Activated CD8-positive, alpha-beta T cell treated with anti-CD3 and anti-CD28 coated beads, Interleukin-2, amount 10 ng/mL, durations not matched to agents 7 days and 5 days (primary cell): ENCODE measurements around the gene TKFC. TPM values are rescaled to one million over a fixed set of nuclear protein-coding genes. Genes with fewer than 3 reads are reported as not detected.
A peak's percentile ranks its signal among the peaks of the same experiment; 100 is the strongest.

Source experiments
- ATAC-seq: fragments of 150-1000 bp; cut with Tn5 transposase; one replicate; pipeline ENCODE4 v1.10.0; 2021; ENCODE audit warnings: moderate library complexity
- CTCF ChIA-PET: fragments of 350-600 bp; sonication (Branson Sonifier 250); formaldehyde crosslinking; loops from one replicate; lab custom pipeline; 2021; ENCODE audit warnings: antibody characterized with exemption; lab: Charles Lee
- POLR2A ChIA-PET: fragments of 350-600 bp; sonication (Branson Sonifier 250); formaldehyde crosslinking; loops from one replicate; lab custom pipeline; 2021; ENCODE audit warnings: antibody characterized with exemption; lab: Charles Lee
- DNase-seq: peaks from one replicate; pipeline ENCODE4 v3.0.0-alpha.2; 2020
- H3K27ac Mint-ChIP-seq: one replicate; pipeline ENCODE4 v1.8.0; 2021; ENCODE audit warnings: mild to moderate bottlenecking, mixed read lengths
- H3K27me3 Mint-ChIP-seq: one replicate; pipeline ENCODE4 v1.8.0; 2021; ENCODE audit warnings: low read depth, mixed read lengths
- H3K36me3 Mint-ChIP-seq: one replicate; pipeline ENCODE4 v1.8.0; 2021; ENCODE audit warnings: low read depth, mixed read lengths
- H3K4me1 Mint-ChIP-seq: one replicate; pipeline ENCODE4 v1.8.0; 2021; ENCODE audit warnings: low read depth, mixed read lengths
- H3K4me3 Mint-ChIP-seq: one replicate; pipeline ENCODE4 v1.8.0; 2021; ENCODE audit warnings: mild to moderate bottlenecking, mixed read lengths
- H3K9me3 Mint-ChIP-seq: one replicate; pipeline ENCODE4 v1.8.0; 2022; ENCODE audit warnings: mixed read lengths; ENCODE audit not compliant: insufficient read depth
- total RNA-seq, 2 experiments: library from RNA; stranded (reverse); gene quantifications; one replicate each; pipeline ENCODE4 v1.2.3, GENCODE V29; 2021

The TKFC gene, protein sequence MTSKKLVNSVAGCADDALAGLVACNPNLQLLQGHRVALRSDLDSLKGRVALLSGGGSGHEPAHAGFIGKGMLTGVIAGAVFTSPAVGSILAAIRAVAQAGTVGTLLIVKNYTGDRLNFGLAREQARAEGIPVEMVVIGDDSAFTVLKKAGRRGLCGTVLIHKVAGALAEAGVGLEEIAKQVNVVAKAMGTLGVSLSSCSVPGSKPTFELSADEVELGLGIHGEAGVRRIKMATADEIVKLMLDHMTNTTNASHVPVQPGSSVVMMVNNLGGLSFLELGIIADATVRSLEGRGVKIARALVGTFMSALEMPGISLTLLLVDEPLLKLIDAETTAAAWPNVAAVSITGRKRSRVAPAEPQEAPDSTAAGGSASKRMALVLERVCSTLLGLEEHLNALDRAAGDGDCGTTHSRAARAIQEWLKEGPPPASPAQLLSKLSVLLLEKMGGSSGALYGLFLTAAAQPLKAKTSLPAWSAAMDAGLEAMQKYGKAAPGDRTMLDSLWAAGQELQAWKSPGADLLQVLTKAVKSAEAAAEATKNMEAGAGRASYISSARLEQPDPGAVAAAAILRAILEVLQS
- 10 to 100 TPM; 24.1 to 26.4 TPM for total RNA-seq

DNA sequence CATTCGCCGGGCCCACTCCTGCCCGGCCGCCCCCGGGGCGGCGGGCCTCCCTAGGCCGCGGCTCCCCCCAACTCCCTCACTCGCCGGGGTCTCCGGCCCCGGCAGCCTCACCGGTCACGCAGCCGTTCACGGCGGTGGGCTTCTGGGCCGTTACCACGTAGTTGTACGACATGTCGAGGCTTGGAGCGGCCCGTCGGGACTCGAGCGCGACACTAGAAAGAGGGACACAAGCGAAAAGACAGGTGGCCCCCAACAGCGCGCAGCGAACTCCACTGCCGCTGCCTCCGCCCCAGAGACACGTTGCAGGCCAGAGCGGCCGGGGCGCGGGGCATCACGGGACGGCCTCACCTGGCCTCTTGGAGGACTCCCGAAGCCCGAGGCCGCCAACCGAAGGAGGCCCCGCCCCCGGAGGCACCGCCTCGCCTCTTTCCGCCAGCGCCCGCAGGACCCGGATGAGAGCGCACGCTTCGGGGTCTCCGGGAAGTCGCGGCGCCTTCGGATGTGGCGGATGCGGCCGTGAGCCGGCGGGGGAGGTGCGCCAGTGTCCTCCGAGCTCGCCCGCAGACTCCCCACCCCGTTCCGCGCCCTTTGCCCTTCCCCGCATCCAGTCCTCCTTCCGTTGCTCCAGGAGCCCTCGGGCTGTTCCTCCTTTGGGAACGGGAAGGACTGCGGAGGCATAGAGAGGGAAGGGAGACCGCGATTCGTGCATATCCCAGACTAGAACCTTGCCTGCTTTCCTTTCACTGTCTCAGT is at the start of gene TKFC, which contains the start of gene DDB1:
TKFC (plus strand) TSS at position 432 of the 753 bp plus-strand sequence. CDS start 1,501 bp downstream, outside the sequence.
DDB1 (minus strand) TSS at position 309 of the 753 bp plus-strand sequence; CDS start at position 172, 137 bp downstream.
- peaks cover 29% of the 10 kb centered on the region for H3K36me3 Mint-ChIP-seq
- DNase-seq, result peak; percentile 98
- peak within 1 kb of the TSS; percentile 94 for H3K27ac Mint-ChIP-seq
- H3K27me3 Mint-ChIP-seq, result no peaks in the 10 kb centered on the region
- CTCF ChIA-PET, result interaction anchor here (0.9 to 9.8 kb wide), 6 partner anchors 29 to 102 kb away, joined by 3 to 390 read pairs (median 16); partner anchors contain the start of genes CYB561A3, TMEM138, TMEM216 and VWCE
- H3K4me1 Mint-ChIP-seq, result peaks cover 67% of the 10 kb centered on the region
- POLR2A ChIA-PET, result interaction anchor here (0.7 to 5.9 kb wide), 12 partner anchors 9 to 114 kb away, joined by 3 to 72 read pairs (median 4); partner anchors contain the start of genes CPSF7, CYB561A3, SDHAF2 and TMEM138
- ATAC-seq, result peak; percentile 94
- H3K9me3 Mint-ChIP-seq, result no peaks in the 10 kb centered on the region
- peak within 1 kb of the TSS; percentile 81 for H3K4me3 Mint-ChIP-seq

DNA sequence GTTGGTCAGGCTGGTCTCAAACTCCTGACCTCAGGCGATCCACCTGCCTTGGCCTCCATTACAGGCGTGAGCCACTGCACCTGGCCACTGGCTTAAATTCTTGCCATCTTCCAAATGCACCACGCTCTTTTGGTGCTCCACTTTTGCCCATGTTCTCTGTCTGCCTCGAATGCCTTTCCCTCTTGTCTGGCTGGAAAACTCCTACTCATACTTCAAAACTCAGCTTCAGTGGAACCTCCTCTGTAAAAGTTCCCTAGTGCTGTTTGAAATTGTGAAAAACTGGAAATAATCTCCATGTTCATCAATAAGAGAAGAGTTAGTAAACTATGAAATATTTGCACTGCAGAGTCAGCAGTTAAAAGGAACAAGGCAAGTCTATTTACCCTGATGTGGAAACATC is 49.4 kb upstream of the TKFC start:
- Mint-ChIP-seq H3K27ac (no peak overlapping the region), H3K36me3 (peaks cover 2% of the 10 kb centered on the region), H3K4me1 (no peaks in the 10 kb centered on the region), H3K9me3 (no peaks in the 10 kb centered on the region), H3K4me3 (no peak overlapping the region), H3K27me3 (no peaks in the 10 kb centered on the region)
- no peak for DNase-seq
- ChIA-PET CTCF (no interaction called here), POLR2A (no interaction called here)
- ATAC-seq, result no peak

DNA sequence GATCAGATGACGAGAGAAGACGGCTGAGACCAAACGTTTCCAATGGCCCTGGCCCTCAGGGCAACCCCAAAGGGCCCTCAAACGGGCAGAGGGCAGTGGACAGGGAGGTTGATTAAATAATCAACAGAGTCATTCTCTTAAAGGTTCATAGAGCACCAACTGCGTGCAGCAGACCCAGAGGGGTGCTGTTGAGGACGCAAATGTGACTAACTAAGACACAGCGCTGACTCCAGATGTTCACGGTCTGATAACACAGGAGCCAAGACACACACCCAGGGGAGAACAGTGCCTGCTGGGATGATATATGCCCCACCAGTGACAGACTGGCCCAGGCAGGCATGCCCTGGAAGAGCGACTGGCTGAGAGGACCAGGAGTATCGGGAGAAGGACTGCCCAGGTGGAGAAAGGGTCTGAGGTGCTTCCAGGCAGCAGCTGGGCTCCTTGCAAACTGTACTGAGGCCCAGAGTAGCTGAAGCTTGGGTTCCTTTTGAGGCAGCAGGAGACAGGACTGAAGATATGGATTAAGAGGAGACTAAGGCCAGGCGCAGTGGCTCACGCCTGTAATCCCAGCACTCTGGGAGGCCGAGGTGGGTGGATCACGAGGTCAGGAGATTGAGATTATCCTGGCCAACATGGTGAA is 45.6 kb upstream of the TKFC start:
- no peak overlapping the region for H3K4me3 Mint-ChIP-seq
- no peak for DNase-seq
- H3K4me1 Mint-ChIP-seq, result peaks cover 2% of the 10 kb centered on the region
- H3K27ac Mint-ChIP-seq, result no peak overlapping the region
- no peaks in the 10 kb centered on the region for H3K9me3 Mint-ChIP-seq
- peaks cover 2% of the 10 kb centered on the region for H3K36me3 Mint-ChIP-seq
- CTCF ChIA-PET, result no interaction called here
- no peak for ATAC-seq
- POLR2A ChIA-PET, result no interaction called here
- no peaks in the 10 kb centered on the region for H3K27me3 Mint-ChIP-seq

DNA sequence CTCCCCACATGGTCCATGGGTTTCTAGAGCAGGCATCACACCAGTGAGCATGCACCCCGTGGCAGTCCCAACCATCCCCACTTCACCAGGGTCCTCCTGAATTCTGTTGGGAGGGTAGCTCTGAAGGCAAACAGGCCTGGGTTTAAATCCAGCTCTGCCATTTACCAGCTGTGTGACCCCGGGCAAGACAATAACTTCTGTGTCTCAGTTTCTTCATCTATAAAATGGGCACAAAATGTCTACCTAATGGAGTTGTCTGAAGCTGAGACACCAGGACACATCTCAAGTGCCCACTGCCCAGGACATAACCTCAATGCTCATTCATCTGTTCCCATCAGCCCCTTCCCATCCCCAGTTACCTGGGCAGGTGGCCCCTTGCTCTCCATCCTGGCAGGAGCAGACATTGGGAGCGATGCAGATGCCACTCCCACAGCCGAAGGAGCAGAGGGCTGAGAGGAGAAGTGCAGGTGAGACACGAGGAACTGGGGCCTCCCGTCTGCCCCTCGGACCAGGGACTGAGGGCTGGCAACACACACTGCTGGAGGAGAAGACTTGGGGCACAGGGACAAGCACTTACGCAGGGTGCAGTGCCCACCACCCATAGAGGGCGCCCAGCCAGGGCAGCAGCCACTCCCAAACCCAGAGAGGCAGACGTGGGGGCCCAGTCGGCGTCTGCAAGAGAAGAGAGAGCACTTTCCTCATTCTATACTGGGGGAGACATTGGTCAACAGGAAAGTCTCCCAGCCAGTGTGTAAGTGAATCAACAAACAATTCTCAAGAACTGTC is 41.9 kb upstream of the TKFC start:
- Mint-ChIP-seq H3K4me3 (no peak overlapping the region), H3K36me3 (peaks cover 1% of the 10 kb centered on the region), H3K27ac (no peak overlapping the region), H3K9me3 (no peaks in the 10 kb centered on the region), H3K27me3 (no peaks in the 10 kb centered on the region), H3K4me1 (peaks cover 19% of the 10 kb centered on the region)
- DNase-seq (no peak), ATAC-seq (no peak)
- POLR2A ChIA-PET, result interaction anchor here (0.7 kb wide), 1 partner anchor 35 kb away, joined by 3 read pairs; no protein-coding TSS in a partner anchor
- CTCF ChIA-PET, result interaction anchor here (0.8 to 1.2 kb wide), 2 partner anchors 9 to 37 kb away, joined by 3 to 4 read pairs; no protein-coding TSS in a partner anchor

DNA sequence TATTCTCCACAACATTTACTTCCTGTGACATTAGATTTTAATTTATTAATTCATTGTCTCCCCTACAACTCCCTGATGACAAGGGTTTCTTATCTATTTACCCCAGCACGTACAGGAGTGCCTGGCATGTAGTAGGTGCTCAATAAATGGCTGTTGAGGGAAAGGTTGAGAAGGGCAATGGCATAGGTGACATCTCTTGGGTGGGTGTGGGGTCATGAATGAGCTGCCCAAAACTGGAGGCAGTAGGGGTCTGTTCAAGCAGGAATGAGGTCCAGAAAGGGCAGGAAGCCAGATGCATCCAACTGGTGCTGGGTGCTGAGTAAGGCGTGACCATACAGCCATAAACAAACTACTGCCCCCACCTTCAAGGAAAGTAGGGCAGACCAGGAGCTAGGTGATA is 40.7 kb upstream of the TKFC start:
- Mint-ChIP-seq H3K27ac (no peak overlapping the region), H3K4me3 (no peak overlapping the region), H3K9me3 (no peaks in the 10 kb centered on the region), H3K36me3 (peaks cover 4% of the 10 kb centered on the region), H3K4me1 (peaks cover 25% of the 10 kb centered on the region), H3K27me3 (no peaks in the 10 kb centered on the region)
- no peak for ATAC-seq
- CTCF ChIA-PET, result interaction anchor here (4.3 kb wide), 1 partner anchor 38 kb away, joined by 32 read pairs; no protein-coding TSS in a partner anchor
- POLR2A ChIA-PET, result no interaction called here
- no peak for DNase-seq

DNA sequence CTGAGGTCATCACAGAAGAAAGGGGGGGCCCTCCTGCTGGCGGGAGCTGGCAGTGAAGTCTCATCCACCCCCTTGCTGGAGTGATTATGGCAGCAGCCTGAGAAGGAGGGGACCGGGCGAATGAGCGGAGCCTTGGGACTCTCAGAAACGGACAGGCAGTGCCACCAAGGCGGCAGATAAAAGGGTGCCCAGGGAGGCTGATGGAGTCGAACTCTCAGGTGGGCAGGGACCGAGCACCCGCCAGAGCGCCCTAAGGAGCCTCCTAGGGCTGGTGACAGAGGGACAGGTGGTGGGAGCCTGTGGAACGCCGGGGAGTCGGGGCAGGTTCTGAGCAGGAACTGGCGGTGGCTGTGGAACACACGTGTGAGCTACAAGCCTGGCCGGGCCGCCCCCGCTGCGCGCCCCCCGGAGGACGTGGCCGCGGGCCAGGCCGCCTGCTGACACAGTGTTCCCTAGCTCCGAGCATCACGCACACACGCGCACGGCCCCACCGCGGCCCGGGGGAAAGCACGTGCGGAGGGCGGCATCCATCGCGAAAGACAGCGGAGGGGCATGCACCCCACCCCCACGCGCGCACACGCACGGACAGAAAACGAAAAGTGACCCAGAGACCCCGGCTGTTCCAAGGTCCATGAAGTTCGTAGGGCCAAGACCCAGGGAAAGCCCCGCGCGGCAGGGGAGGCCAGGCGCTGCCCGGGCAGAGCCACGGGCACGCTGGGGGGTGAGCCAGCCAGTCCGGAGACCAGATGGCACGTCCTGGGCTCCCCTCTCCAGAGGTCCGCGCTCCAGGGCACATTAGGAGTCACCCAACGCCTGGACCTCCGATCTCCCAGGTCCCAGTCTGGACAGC is 38.9 kb upstream of the TKFC start:
- Mint-ChIP-seq H3K27me3 (no peaks in the 10 kb centered on the region), H3K27ac (peak overlapping the region; percentile 79), H3K4me3 (peak overlapping the region; percentile 79), H3K36me3 (peaks cover 19% of the 10 kb centered on the region), H3K4me1 (peaks cover 42% of the 10 kb centered on the region), H3K9me3 (no peaks in the 10 kb centered on the region)
- peak; percentile 51 for DNase-seq
- ChIA-PET CTCF (interaction anchor here (0.9 to 4.3 kb wide), 24 partner anchors 12 to 380 kb away, joined by 3 to 32 read pairs (median 4); partner anchors contain the start of genes CYB561A3, DDB1, TKFC and TMEM109), POLR2A (interaction anchor here (1.0 to 1.2 kb wide), 4 partner anchors 12 to 153 kb away, joined by 3 to 4 read pairs (median 4); partner anchors contain the start of genes CPSF7 and SDHAF2)
- ATAC-seq, result peak; percentile 48

DNA sequence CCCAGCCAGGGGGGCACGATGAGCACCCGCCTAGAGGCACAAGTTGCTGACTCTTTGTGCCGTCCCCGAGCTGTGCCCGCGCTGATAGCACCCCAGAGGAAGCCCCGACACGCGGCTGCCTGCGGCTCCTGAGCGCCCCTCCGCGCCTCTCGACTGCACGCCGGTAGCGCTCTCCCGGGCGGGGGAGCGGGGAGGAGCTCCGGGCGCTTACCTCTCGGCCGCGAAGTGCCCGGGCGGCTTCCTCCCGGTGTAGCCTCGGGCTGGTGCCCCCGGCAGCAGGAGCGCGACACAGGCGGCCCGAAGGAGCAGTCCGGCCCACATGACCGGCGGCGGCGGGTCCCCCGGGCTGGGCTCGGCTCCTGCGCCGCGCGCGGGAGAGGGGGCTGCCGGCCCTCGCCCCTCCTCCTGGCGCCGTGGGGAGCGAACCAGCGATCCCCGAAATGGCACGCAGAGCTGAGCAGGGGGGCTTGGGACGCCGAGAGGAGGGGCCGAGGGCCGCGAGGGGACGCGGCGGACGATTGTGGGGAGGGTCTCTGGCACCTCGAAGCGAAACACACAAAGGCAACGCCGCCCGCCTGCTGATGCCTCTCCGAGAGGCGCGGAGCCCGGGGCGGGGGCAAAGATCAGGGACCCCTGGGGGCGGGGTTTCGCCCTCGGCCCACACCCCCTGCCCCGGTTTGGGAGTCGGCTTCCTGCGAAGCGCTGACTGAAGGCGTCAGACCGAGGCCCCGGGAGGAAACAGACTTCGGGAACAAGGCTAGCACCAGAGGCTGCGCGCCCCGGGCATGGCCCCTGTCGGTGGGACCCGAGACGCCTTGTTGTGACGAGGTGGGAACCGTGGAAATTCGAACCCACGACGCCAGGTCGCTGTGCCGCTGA is 38.1 kb upstream of the TKFC start, which contains the start of gene VWCE:
VWCE (minus strand) TSS at position 600 of the 879 bp plus-strand sequence; CDS start at position 321, 279 bp downstream.
- peak within 1 kb of the TSS; percentile 79 for H3K27ac Mint-ChIP-seq
- peaks cover 25% of the 10 kb centered on the region for H3K36me3 Mint-ChIP-seq
- peak within 1 kb of the TSS; percentile 79 for H3K4me3 Mint-ChIP-seq
- H3K9me3 Mint-ChIP-seq, result no peaks in the 10 kb centered on the region
- H3K4me1 Mint-ChIP-seq, result peaks cover 48% of the 10 kb centered on the region
- ChIA-PET CTCF (interaction anchor here (0.6 to 4.3 kb wide), 23 partner anchors 13 to 381 kb away, joined by 3 to 32 read pairs (median 4); partner anchors contain the start of genes CYB561A3, DDB1, TKFC and TMEM109), POLR2A (interaction anchor here (1.0 to 1.2 kb wide), 3 partner anchors 41 to 152 kb away, joined by 4 read pairs; partner anchors contain the start of genes CPSF7 and SDHAF2)
- peak; percentile 87 for ATAC-seq
- DNase-seq, result peak; percentile 84
- no peaks in the 10 kb centered on the region for H3K27me3 Mint-ChIP-seq

DNA sequence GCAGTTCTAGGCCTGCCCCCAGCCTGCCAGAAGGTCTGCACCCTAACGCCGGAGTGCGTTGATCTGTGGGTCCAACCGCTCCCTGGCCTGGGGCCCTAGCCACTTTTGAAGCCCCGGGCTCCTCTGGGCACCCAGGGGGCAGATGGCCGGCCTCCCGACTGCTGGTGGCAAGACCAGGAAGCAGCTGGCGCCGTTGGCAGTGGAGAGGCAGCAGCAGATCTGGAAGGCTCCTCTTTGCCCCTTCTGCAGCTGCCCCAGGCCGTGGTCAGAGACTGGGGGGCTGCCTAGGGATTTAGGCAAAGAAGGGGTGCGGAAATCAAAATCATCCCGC is 37.5 kb upstream of the TKFC start:
- peak overlapping the region; percentile 21 for H3K4me3 Mint-ChIP-seq
- no peak for ATAC-seq
- no peak for DNase-seq
- no peaks in the 10 kb centered on the region for H3K9me3 Mint-ChIP-seq
- no peaks in the 10 kb centered on the region for H3K27me3 Mint-ChIP-seq
- H3K36me3 Mint-ChIP-seq, result peaks cover 30% of the 10 kb centered on the region
- H3K4me1 Mint-ChIP-seq, result peaks cover 52% of the 10 kb centered on the region
- ChIA-PET CTCF (interaction anchor here (1.0 to 4.3 kb wide), 9 partner anchors 13 to 382 kb away, joined by 3 to 32 read pairs (median 5); partner anchors contain the start of gene TMEM109), POLR2A (interaction anchor here (1.0 kb wide), 1 partner anchor 151 kb away, joined by 4 read pairs; no protein-coding TSS in a partner anchor)
- no peak overlapping the region for H3K27ac Mint-ChIP-seq

DNA sequence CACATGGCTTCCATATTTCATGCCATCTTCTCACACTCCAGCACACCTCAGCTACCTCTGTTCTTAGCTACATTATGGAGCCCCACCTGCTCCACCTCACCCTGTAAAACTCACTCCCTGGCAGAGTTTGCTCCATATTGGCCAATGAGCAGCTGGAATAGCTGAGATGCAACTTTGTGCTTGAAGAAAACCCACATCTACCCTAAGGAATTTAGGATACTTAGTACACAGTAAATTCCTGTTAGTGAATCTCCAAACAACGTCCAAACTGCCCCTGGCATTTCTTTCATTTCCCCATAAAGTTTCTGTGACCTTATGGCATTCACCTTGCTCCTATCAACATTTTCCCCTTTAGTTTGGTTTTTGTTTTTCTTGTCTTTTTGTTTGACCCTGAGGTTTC is 35.7 kb upstream of the TKFC start:
- H3K27ac Mint-ChIP-seq, result peak overlapping the region; percentile 5
- H3K4me1 Mint-ChIP-seq, result peaks cover 55% of the 10 kb centered on the region
- ATAC-seq (no peak), DNase-seq (no peak)
- no peak overlapping the region for H3K4me3 Mint-ChIP-seq
- ChIA-PET CTCF (interaction anchor here (0.7 to 3.7 kb wide), 3 partner anchors 39 to 88 kb away, joined by 3 to 15 read pairs (median 11); no protein-coding TSS in a partner anchor), POLR2A (interaction anchor here (0.6 to 1.0 kb wide), 2 partner anchors 14 to 64 kb away, joined by 3 to 4 read pairs; partner anchors contain the start of genes CYB561A3 and TMEM138)
- H3K9me3 Mint-ChIP-seq, result no peaks in the 10 kb centered on the region
- H3K27me3 Mint-ChIP-seq, result no peaks in the 10 kb centered on the region
- H3K36me3 Mint-ChIP-seq, result peaks cover 44% of the 10 kb centered on the region
